Measurements from ENCODE around the gene EPHB3. TPM values are rescaled to one million over a fixed set of nuclear protein-coding genes. Genes with fewer than 3 reads are reported as not detected.
"Not testable (repeated sequence)": the region's sequence is repeated elsewhere in the genome, so short reads cannot be mapped to it uniquely, and the experiment has no call there.

EPHB3 gene
- total RNA-seq, 2 experiments from 2014 or later, result 0.20 to 0.71 TPM

GRCh38 chr3:184603151-184604030 is 41.8 kb downstream of the EPHB3 start:
- H3K4me3 Mint-ChIP-seq, result no peak overlapping the region
- no peaks in the 10 kb centered on the region for H3K36me3 Mint-ChIP-seq (ENCODE audit: low read depth)
- peaks cover 55% of the 10 kb centered on the region for H3K27me3 Mint-ChIP-seq
- DNase-seq, result no peak
- no peak overlapping the region for H3K27ac Mint-ChIP-seq
- H3K4me1 Mint-ChIP-seq, result no peaks in the 10 kb centered on the region
- H3K9me3 Mint-ChIP-seq, result no peaks in the 10 kb centered on the region
- CTCF ChIA-PET, result interaction anchor here (1.5 kb wide), 1 partner anchor 124 kb away, joined by 3 read pairs; no protein-coding TSS in a partner anchor
- POLR2A ChIA-PET, result no interaction called here

- Mint-ChIP-seq H3K4me3 (no peak overlapping the region), H3K4me1 (no peaks in the 10 kb centered on the region), H3K27ac (no peak overlapping the region), H3K9me3 (no peaks in the 10 kb centered on the region), H3K36me3 (ENCODE audit: low read depth) (no peaks in the 10 kb centered on the region), H3K27me3 (peaks cover 55% of the 10 kb centered on the region)
- POLR2A ChIA-PET, result no interaction called here
- DNase-seq, result no peak
- CTCF ChIA-PET, result interaction anchor here (1.5 kb wide), 1 partner anchor 123 kb away, joined by 3 read pairs; no protein-coding TSS in a partner anchor
Observed at GRCh38 chr3:184604039-184604601, 42.5 kb downstream of the EPHB3 start.

GRCh38 chr3:184604615-184605290 is 43.2 kb downstream of the EPHB3 start:
- POLR2A ChIA-PET, result no interaction called here
- CTCF ChIA-PET, result interaction anchor here (1.3 kb wide), 1 partner anchor 44 kb away, joined by 4 read pairs; the partner anchor contains the start of gene EPHB3
- H3K27me3 Mint-ChIP-seq, result peaks cover 52% of the 10 kb centered on the region

DNA sequence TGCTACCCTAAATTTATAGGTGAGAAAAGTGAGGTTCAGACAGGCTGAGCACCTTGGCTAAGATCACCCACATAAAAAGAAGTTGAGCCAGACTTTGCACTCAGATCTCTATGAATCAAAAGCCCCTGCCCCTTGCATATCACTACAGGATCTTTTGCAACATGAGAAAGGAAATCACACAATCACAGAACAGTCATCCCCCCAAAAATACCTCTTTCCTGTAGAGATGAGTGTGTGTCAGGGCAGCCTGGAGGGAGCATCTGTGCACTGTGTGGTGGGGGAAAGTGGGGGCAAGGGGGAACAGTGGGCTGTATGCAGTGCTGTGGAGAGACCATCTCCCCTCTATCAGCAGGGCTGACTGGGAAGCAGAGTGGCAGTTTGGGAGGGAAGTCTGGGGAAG is 46.6 kb downstream of the EPHB3 start:
- Mint-ChIP-seq H3K4me3 (no peak overlapping the region), H3K36me3 (ENCODE audit: low read depth) (no peaks in the 10 kb centered on the region), H3K27ac (no peak overlapping the region), H3K9me3 (no peaks in the 10 kb centered on the region), H3K4me1 (no peaks in the 10 kb centered on the region), H3K27me3 (peaks cover 25% of the 10 kb centered on the region)
- POLR2A ChIA-PET, result no interaction called here
- DNase-seq, result no peak
- CTCF ChIA-PET, result interaction anchor here (1.7 kb wide), 1 partner anchor 47 kb away, joined by 4 read pairs; the partner anchor contains the start of gene EPHB3

More at GRCh38 chr3:184604615-184605290, 43.2 kb downstream of the EPHB3 start:
- Mint-ChIP-seq H3K4me1 (no peaks in the 10 kb centered on the region), H3K4me3 (no peak overlapping the region), H3K27ac (no peak overlapping the region), H3K36me3 (ENCODE audit: low read depth) (no peaks in the 10 kb centered on the region), H3K9me3 (no peaks in the 10 kb centered on the region)
- DNase-seq, result no peak

- POLR2A ChIA-PET, result no interaction called here
- no peaks in the 10 kb centered on the region for H3K36me3 Mint-ChIP-seq (ENCODE audit: low read depth)
Observed at GRCh38 chr3:184609476-184610244, 48.1 kb downstream of the EPHB3 start.

DNA sequence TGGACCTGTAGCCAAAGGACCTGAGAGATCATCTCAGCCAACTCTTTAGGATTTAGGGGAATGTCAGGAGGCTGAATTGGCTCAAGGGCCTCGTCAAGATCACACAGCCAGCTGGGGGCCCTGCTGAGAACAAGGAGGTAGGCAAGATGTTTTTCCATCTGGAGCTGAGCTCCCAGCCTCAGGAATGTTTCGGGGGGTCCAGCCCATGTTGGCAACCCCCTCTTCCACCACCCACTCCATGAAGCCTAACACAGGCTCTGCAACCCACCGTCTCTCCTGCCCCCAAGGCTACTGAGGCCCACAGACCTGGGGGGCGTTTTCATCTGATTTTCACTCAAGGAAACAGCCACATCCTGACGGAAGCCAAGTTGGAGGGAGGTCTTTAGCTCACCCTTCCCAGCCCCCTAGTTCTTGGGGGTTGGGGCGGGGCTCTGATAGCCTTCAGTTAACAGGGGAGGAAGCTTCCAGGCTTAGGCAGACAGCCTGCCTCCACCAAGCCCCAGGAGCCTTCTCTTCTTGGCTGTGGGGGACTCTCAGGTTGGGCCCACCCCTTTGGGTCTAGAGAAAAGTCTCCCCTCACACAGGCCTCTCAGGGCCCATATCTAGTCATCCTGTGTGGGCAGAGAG is 48.8 kb downstream of the EPHB3 start:
- peaks cover 12% of the 10 kb centered on the region for H3K27me3 Mint-ChIP-seq
- no peak overlapping the region for H3K27ac Mint-ChIP-seq
- ChIA-PET POLR2A (no interaction called here), CTCF (no interaction called here)
- H3K4me3 Mint-ChIP-seq, result no peak overlapping the region
- no peaks in the 10 kb centered on the region for H3K36me3 Mint-ChIP-seq (ENCODE audit: low read depth)
- H3K9me3 Mint-ChIP-seq, result no peaks in the 10 kb centered on the region
- DNase-seq, result no peak
- H3K4me1 Mint-ChIP-seq, result no peaks in the 10 kb centered on the region

More at GRCh38 chr3:184609476-184610244, 48.1 kb downstream of the EPHB3 start:
- H3K27me3 Mint-ChIP-seq, result peaks cover 16% of the 10 kb centered on the region
- no peak overlapping the region for H3K4me3 Mint-ChIP-seq
- H3K27ac Mint-ChIP-seq, result no peak overlapping the region
- CTCF ChIA-PET, result no interaction called here
- H3K4me1 Mint-ChIP-seq, result no peaks in the 10 kb centered on the region
- no peaks in the 10 kb centered on the region for H3K9me3 Mint-ChIP-seq
- no peak for DNase-seq

DNA sequence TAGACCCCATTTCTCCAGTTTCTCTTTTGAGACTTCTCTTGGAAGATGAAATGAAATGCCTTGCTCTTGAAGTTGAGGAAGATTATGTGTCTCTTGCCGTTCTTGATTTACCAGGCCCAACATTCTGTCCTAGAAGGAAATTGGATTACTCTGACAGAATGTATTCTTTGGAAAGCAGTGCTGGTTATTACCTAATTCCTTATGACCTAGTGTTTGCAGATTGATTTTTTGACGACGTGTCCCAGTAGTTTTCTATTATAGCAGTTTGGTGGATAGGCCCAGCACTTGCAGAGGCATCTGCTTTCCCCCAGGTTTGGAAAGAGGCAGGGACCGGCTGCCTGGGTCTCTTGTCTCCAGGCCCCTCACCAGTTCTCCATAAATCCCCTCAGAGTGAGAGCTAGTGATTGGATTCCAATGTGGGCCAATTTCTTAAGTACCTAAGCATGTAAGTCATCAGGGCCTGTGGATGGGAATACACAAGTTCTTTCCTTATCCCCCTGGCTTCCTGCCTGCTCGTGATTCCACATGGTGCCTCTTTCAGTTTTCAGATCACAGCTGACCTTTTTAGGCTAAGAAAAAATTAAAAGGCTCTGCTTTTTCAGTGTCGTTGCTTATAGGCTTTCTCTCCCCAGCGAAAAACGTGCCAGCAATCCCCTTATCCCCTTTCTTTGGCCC is 50.2 kb downstream of the EPHB3 start:
- H3K4me1 Mint-ChIP-seq, result no peaks in the 10 kb centered on the region
- ChIA-PET CTCF (no interaction called here), POLR2A (no interaction called here)
- no peak overlapping the region for H3K27ac Mint-ChIP-seq
- H3K36me3 Mint-ChIP-seq (ENCODE audit: low read depth), result no peaks in the 10 kb centered on the region
- no peaks in the 10 kb centered on the region for H3K9me3 Mint-ChIP-seq
- peaks cover 8% of the 10 kb centered on the region for H3K27me3 Mint-ChIP-seq
- H3K4me3 Mint-ChIP-seq, result no peak overlapping the region
- no peak for DNase-seq

- CTCF ChIA-PET, result no interaction called here
- Mint-ChIP-seq H3K27me3 (peaks cover 7% of the 10 kb centered on the region), H3K9me3 (no peaks in the 10 kb centered on the region), H3K4me1 (peaks cover 3% of the 10 kb centered on the region), H3K27ac (no peak overlapping the region), H3K36me3 (ENCODE audit: low read depth) (no peaks in the 10 kb centered on the region), H3K4me3 (no peak overlapping the region)
- no peak for DNase-seq
- POLR2A ChIA-PET, result no interaction called here
Observed at GRCh38 chr3:184615396-184615795, 53.8 kb downstream of the EPHB3 start.

DNA sequence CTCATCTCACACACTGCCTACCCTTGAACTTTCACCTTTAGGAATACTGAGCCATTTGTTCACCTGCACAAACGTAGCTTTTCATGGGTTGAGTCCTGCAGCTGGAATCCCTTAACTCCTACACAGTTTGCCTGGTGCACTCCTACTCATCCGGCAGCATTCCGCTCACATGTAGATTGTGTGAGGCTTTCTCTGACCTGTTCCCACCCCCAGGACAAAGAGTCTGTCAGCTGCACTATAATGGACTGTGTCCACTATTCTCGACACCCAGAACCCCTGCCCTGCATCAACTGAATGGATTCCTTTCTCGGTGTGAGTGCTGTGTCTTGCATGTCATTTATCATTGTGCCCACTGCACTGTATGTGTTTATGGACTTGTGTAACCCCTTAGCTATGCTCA is 54.9 kb downstream of the EPHB3 start:
- no peak overlapping the region for H3K27ac Mint-ChIP-seq
- DNase-seq, result no peak
- H3K4me1 Mint-ChIP-seq, result peaks cover 3% of the 10 kb centered on the region
- no peaks in the 10 kb centered on the region for H3K36me3 Mint-ChIP-seq (ENCODE audit: low read depth)
- CTCF ChIA-PET, result no interaction called here
- H3K27me3 Mint-ChIP-seq, result peaks cover 7% of the 10 kb centered on the region
- POLR2A ChIA-PET, result no interaction called here
- no peak overlapping the region for H3K4me3 Mint-ChIP-seq
- no peaks in the 10 kb centered on the region for H3K9me3 Mint-ChIP-seq

- POLR2A ChIA-PET; H3K27me3 Mint-ChIP-seq; H3K27ac Mint-ChIP-seq; H3K4me1 Mint-ChIP-seq; CTCF ChIA-PET; H3K9me3 Mint-ChIP-seq; DNase-seq; H3K36me3 Mint-ChIP-seq (ENCODE audit: low read depth); H3K4me3 Mint-ChIP-seq: not testable (repeated sequence)
Observed at GRCh38 chr3:184617306-184617705, 55.7 kb downstream of the EPHB3 start.

GRCh38 chr3:184618811-184619210 is 57.2 kb downstream of the EPHB3 start:
- ChIA-PET CTCF (no interaction called here), POLR2A (no interaction called here)
- Mint-ChIP-seq H3K4me1 (peaks cover 3% of the 10 kb centered on the region), H3K36me3 (ENCODE audit: low read depth) (no peaks in the 10 kb centered on the region), H3K27ac (no peak overlapping the region), H3K9me3 (no peaks in the 10 kb centered on the region), H3K4me3 (no peak overlapping the region), H3K27me3 (peaks cover 7% of the 10 kb centered on the region)
- no peak for DNase-seq

DNA sequence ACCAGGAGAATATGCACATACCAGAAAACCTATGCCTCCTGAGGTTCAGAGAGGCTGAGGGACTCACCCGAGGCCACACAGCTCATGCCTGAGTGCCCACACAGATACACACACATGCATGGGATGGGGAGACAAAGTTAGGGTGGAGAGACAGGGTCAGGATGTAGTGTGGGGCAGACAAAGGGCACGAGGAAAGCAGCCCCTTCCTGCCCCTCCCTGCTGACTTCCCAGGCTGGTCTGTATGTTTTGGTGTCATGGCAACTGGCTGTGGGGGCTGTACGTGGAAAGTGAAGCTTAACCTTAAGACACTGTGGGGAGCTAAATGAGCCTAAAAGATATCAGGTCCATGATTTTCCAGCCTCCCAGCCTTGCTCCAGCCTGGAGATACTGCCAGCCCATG is 57.8 kb downstream of the EPHB3 start:
- Mint-ChIP-seq H3K4me3 (no peak overlapping the region), H3K27me3 (peaks cover 7% of the 10 kb centered on the region), H3K27ac (no peak overlapping the region), H3K36me3 (ENCODE audit: low read depth) (no peaks in the 10 kb centered on the region), H3K9me3 (no peaks in the 10 kb centered on the region), H3K4me1 (peaks cover 3% of the 10 kb centered on the region)
- no peak for DNase-seq
- ChIA-PET POLR2A (no interaction called here), CTCF (no interaction called here)

Measured in activated CD4-positive, alpha-beta memory T cell treated with anti-CD3 and anti-CD28 coated beads, Interleukin-2, amount 10 ng/mL, durations not matched to agents 7 days and 5 days (primary cell).